IMR-90 (cell line): ENCODE data around the gene TUBB4A. TPM values are rescaled to one million over a fixed set of nuclear protein-coding genes. Genes with fewer than 3 reads are reported as not detected.

Experiments used
- ATAC-seq: fragments of 200-7000 bp; cut with Tn5 transposase; 2 replicates; pipeline ENCODE4 v1.9.1; 2020; ENCODE audit warnings: low read depth, mild to moderate bottlenecking, moderate library complexity
- BruUV-seq: library from RNA; stranded (reverse); fragments of 400-500 nt; replicated peaks from 2 replicates; lab custom pipeline; 2021; lab: Mats Ljungman, UMichigan
- CTCF ChIA-PET: fragments of 300-600 bp; formaldehyde crosslinking; extraction: SDS; loops from one replicate; lab custom pipeline; 2021; ENCODE audit warnings: antibody characterized with exemption; lab: Yijun Ruan, JAX
- POLR2A ChIA-PET: fragments of 300-600 bp; sonication (Branson Sonifier 250); formaldehyde crosslinking; loops from one replicate; lab custom pipeline; 2022; ENCODE audit warnings: antibody characterized with exemption; ENCODE audit not compliant: unreplicated experiment; lab: Charles Lee
- DNase-seq: peaks from one replicate; pipeline ENCODE4 v3.0.0; 2013
- H2AFZ ChIP-seq: replicated peaks from 2 replicates; pipeline ENCODE3; 2013; ENCODE audit warnings: low read length, mild to moderate bottlenecking; ENCODE audit not compliant: poor library complexity
- H2AK5ac ChIP-seq: 2 replicates; pipeline ENCODE4 v1.6.1; 2013; ENCODE audit warnings: low read depth, low read length, inconsistent platforms
- H2AK9ac ChIP-seq: replicated peaks from 2 replicates; pipeline ENCODE3; 2013; ENCODE audit warnings: mild to moderate bottlenecking, low read depth, low read length, moderate library complexity; ENCODE audit not compliant: poor library complexity
- H2BK120ac ChIP-seq: 2 replicates; pipeline ENCODE4 v1.6.1; 2013; ENCODE audit warnings: low read depth, low read length, inconsistent platforms
- H2BK15ac ChIP-seq: 3 replicates; pipeline ENCODE4 v1.6.1; 2013; ENCODE audit warnings: low read depth, low read length, inconsistent platforms
- H2BK20ac ChIP-seq: 2 replicates; pipeline ENCODE4 v1.6.1; 2013; ENCODE audit warnings: low read depth, mild to moderate bottlenecking, inconsistent platforms, low read length, moderate library complexity
- H2BK5ac ChIP-seq: 2 replicates; pipeline ENCODE4 v1.6.1; 2013; ENCODE audit warnings: mild to moderate bottlenecking, low read depth, low read length, inconsistent platforms; ENCODE audit not compliant: poor library complexity, severe bottlenecking
- H3K14ac ChIP-seq: replicated peaks from 2 replicates; pipeline ENCODE4 v1.6.1; 2013; ENCODE audit warnings: low read depth, low read length, inconsistent platforms
- H3K18ac ChIP-seq: 2 replicates; pipeline ENCODE4 v1.6.1; 2013; ENCODE audit warnings: low read depth, low read length, control low read depth
- H3K23ac ChIP-seq: 2 replicates; pipeline ENCODE4 v1.6.1; 2013; ENCODE audit warnings: low read depth, low read length, inconsistent platforms
- H3K27ac ChIP-seq: 2 replicates; pipeline ENCODE4 v1.5.1; 2013; ENCODE audit warnings: mild to moderate bottlenecking, control low read depth, low read length; ENCODE audit not compliant: insufficient read depth
- H3K27me3 ChIP-seq: 2 replicates; pipeline ENCODE4 v1.6.1; 2013; ENCODE audit warnings: low read length; ENCODE audit not compliant: control insufficient read depth, insufficient read depth
- H3K36me3 ChIP-seq: 2 replicates; pipeline ENCODE4 v1.6.1; 2013; ENCODE audit warnings: low read length, mixed read lengths; ENCODE audit not compliant: control insufficient read depth, insufficient read depth
- H3K4ac ChIP-seq: 2 replicates; pipeline ENCODE4 v1.6.1; 2013; ENCODE audit warnings: low read depth, low read length, inconsistent platforms
- H3K4me1 ChIP-seq: 2 replicates; pipeline ENCODE4 v1.6.1; 2013; ENCODE audit warnings: low read length, mixed read lengths; ENCODE audit not compliant: control insufficient read depth, insufficient read depth
- H3K4me2 ChIP-seq: 2 replicates; pipeline ENCODE4 v1.6.1; 2013; ENCODE audit warnings: low read depth, mild to moderate bottlenecking, control low read depth, low read length, moderate library complexity
- H3K4me3 ChIP-seq: 2 replicates; pipeline ENCODE4 v1.5.1; 2013; ENCODE audit warnings: low read depth, mild to moderate bottlenecking, control low read depth, low read length, moderate library complexity; ENCODE audit not compliant: insufficient read depth
- H3K56ac ChIP-seq: 2 replicates; pipeline ENCODE4 v1.6.1; 2013; ENCODE audit warnings: low read length, inconsistent platforms; ENCODE audit not compliant: insufficient read depth; ENCODE audit errors: extremely low read depth
- H3K79me1 ChIP-seq, 2 experiments: 2 replicates each; pipeline ENCODE4 v1.6.1; 2013; ENCODE audit warnings: low read length in 2 of 2, inconsistent platforms in 1 of 2, low read depth in 1 of 2
- H3K9ac ChIP-seq: 2 replicates; pipeline ENCODE4 v1.6.1; 2013; ENCODE audit warnings: low read depth, low read length, control low read depth
- H3K9me1 ChIP-seq: 2 replicates; pipeline ENCODE4 v1.6.1; 2013; ENCODE audit warnings: low read length, inconsistent platforms; ENCODE audit not compliant: insufficient read depth
- H3K9me3 ChIP-seq: 2 replicates; pipeline ENCODE4 v1.6.1; 2013; ENCODE audit warnings: low read length; ENCODE audit not compliant: control insufficient read depth, insufficient read depth
- H4K20me1 ChIP-seq: 2 replicates; pipeline ENCODE4 v1.6.1; 2013; ENCODE audit warnings: low read length, inconsistent platforms; ENCODE audit not compliant: insufficient read depth
- H4K5ac ChIP-seq: 2 replicates; pipeline ENCODE4 v1.6.1; 2013; ENCODE audit warnings: mild to moderate bottlenecking, low read depth, low read length, control low read depth
- H4K8ac ChIP-seq, 2 experiments: 2 replicates each; pipeline ENCODE4 v1.6.1; 2013; ENCODE audit warnings: low read depth in 2 of 2, low read length in 2 of 2, control low read depth in 1 of 2, inconsistent platforms in 1 of 2
- H4K91ac ChIP-seq: 2 replicates; pipeline ENCODE4 v1.6.1; 2013; ENCODE audit warnings: low read depth, low read length, inconsistent platforms; ENCODE audit not compliant: insufficient read depth
- BHLHE40 ChIP-seq: fragments of 150-350 bp; IDR thresholded peaks from 2 replicates; pipeline ENCODE4 v1.6.1; 2016; ENCODE audit warnings: mild to moderate bottlenecking, low read depth, low read length
- CEBPB ChIP-seq: IDR thresholded peaks from 2 replicates; pipeline ENCODE4 v1.6.1; 2012; ENCODE audit warnings: low read depth, low read length, improper control_type of control experiment
- CHD1 ChIP-seq: IDR thresholded peaks from 2 replicates; pipeline ENCODE4 v1.6.1; 2012; ENCODE audit warnings: low read depth, low read length, improper control_type of control experiment
- ELK1 ChIP-seq: fragments of 150-350 bp; IDR thresholded peaks from 2 replicates; pipeline ENCODE4 v1.6.1; 2016; ENCODE audit warnings: low read depth, mild to moderate bottlenecking, low read length, moderate library complexity, borderline replicate concordance
- FOS ChIP-seq: fragments of 150-350 bp; IDR thresholded peaks from 2 replicates; pipeline ENCODE4 v1.6.1; 2016; ENCODE audit warnings: low read depth, low read length
- MAFK ChIP-seq: IDR thresholded peaks from 2 replicates; pipeline ENCODE4 v1.6.1; 2012; ENCODE audit warnings: low read depth, low read length, improper control_type of control experiment
- MAZ ChIP-seq: IDR thresholded peaks from 2 replicates; pipeline ENCODE4 v1.6.1; 2012; ENCODE audit warnings: low read depth, mild to moderate bottlenecking, low read length, improper control_type of control experiment, moderate library complexity, borderline replicate concordance
- MXI1 ChIP-seq: IDR thresholded peaks from 2 replicates; pipeline ENCODE4 v1.6.1; 2012; ENCODE audit warnings: low read depth, mild to moderate bottlenecking, low read length, moderate library complexity, borderline replicate concordance
- NFE2L2 ChIP-seq: fragments of 150-350 bp; IDR thresholded peaks from 2 replicates; pipeline ENCODE4 v1.6.1; 2016; ENCODE audit warnings: low read depth, mild to moderate bottlenecking, low read length
- POLR2A ChIP-seq: IDR thresholded peaks from 2 replicates; pipeline ENCODE4 v1.6.1; 2012; ENCODE audit warnings: mild to moderate bottlenecking, low read depth, low read length
- RAD21 ChIP-seq: IDR thresholded peaks from 2 replicates; pipeline ENCODE4 v1.6.1; 2012; ENCODE audit warnings: low read length, improper control_type of control experiment
- RCOR1 ChIP-seq: IDR thresholded peaks from 2 replicates; pipeline ENCODE4 v1.6.1; 2012; ENCODE audit warnings: mild to moderate bottlenecking, low read length, improper control_type of control experiment; ENCODE audit not compliant: insufficient replicate concordance
- RFX5 ChIP-seq: IDR thresholded peaks from 2 replicates; pipeline ENCODE4 v1.8.0; 2012; ENCODE audit warnings: low read depth, mild to moderate bottlenecking, low read length, moderate library complexity
- SMC3 ChIP-seq: fragments of 150-350 bp; IDR thresholded peaks from 2 replicates; pipeline ENCODE4 v1.6.1; 2016; ENCODE audit warnings: low read depth, mild to moderate bottlenecking, antibody characterized with exemption, low read length, moderate library complexity
- WGBS, 2 experiments: methylation state at CpG; one replicate each; pipeline versions ENCODE4 v1.1.5 to v1.1.7; 2013; ENCODE audit warnings: missing lambda C conversion rate in 2 of 2; ENCODE audit not compliant: insufficient read length in 1 of 2; ENCODE audit errors: extremely low coverage in 2 of 2; 5-methylcytosine and 5-hydroxymethylcytosine counted together
- dilution Hi-C: fragments of 300-500 bp; cut with HindIII; formaldehyde crosslinking; loops from one replicate; pipeline ENCODE4 v1.14.3; 2018; ENCODE audit warnings: low sequenced_read_pairs; ENCODE audit not compliant: unreplicated experiment
- in situ Hi-C: fragments of 300-500 bp; cut with MboI; formaldehyde crosslinking; loops from 3 replicates; pipeline ENCODE4 v1.14.3; 2019; ENCODE audit warnings: low sequenced_read_pairs, inconsistent platforms, mixed read lengths
- intact Hi-C: fragments of 100-400 bp; cut with micrococcal nuclease; formaldehyde crosslinking; loops from 2 replicates; pipeline ENCODE4 v1.10.0; 2022
- polyA plus RNA-seq, 3 experiments: library from polyadenylated mRNA; depleted of rRNA; stranded (reverse); fragments of >200 nt; gene quantifications; 2 replicates each; pipeline ENCODE4 v1.2.3, GENCODE V29; 2012; ENCODE audit warnings: low replicate concordance in 1 of 3
- total RNA-seq: library from RNA; depleted of rRNA; stranded (reverse); fragments of >200 nt; gene quantifications from 2 replicates; pipeline ENCODE4 v1.2.3, GENCODE V29; 2012
- TF ChIP-seq, protein P1 (sequence below): fragments of 150-350 bp; IDR thresholded peaks from 2 replicates; pipeline ENCODE4 v1.6.1; 2017; ENCODE audit warnings: mild to moderate bottlenecking, antibody characterized with exemption, low read length, low read depth
- TF ChIP-seq, protein P2 (sequence below): conservative IDR thresholded peaks from 2 replicates; pipeline ENCODE4 v1.5.1; 2012; ENCODE audit warnings: mild to moderate bottlenecking, low read depth, low read length, improper control_type of control experiment

TUBB4A gene
- total and polyA plus RNA-seq, 2 of the 4 experiments (the other 2 are of a cell fraction): not detected

DNA sequence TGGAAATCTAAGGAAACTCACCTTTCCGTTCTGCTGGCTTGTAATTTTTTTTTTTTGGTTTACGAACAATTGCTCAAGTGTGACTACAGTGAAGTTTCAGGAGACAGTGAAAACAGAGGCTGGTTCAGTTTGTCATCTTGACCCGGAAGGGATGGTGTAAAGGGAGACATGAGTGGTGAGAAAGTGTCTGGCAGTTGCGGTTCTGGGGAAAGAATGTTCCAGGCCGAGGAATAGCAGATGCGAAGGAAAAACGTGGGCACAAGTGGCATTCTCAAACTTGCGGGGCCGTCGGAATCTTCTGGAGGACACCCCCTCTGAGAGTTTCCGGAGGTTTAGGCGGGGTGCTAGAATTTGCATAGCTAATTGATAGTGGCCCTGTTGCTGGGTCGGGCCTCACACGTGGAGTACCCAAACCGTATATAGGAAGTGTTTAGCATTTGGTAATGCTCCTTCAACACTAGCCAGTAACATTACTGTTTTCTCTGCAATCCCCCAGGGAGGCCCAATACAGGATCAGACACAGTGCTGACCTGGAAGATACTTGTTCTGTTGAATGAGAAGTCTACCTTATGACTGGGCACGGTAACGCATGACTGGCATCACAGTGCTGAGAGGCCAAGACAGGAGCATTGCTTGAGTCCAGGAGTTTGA, 25.9 kb upstream of the TUBB4A start:
- Histone ChIP-seq H3K36me3 (no peaks in the 10 kb centered on the region), H3K4me1 (no peaks in the 10 kb centered on the region), H2AK5ac (no peak overlapping the region), H3K56ac (no peak overlapping the region), H3K9me3 (no peaks in the 10 kb centered on the region), H3K4ac (no peak overlapping the region), H3K79me1 (no peaks in the 10 kb centered on the region), H4K8ac (no peak overlapping the region), H2BK120ac (no peak overlapping the region), H3K4me3 (no peak overlapping the region), H3K9me1 (no peaks in the 10 kb centered on the region), H3K14ac (no peak overlapping the region), H3K9ac (no peak overlapping the region), H4K91ac (no peak overlapping the region), H3K18ac (no peak overlapping the region), H2BK20ac (no peak overlapping the region), H3K27ac (no peak overlapping the region), H2BK15ac (no peak overlapping the region), H2AFZ (no peak overlapping the region), H2BK5ac (no peak overlapping the region), H3K4me2 (no peak overlapping the region), H4K20me1 (no peaks in the 10 kb centered on the region), H3K23ac (no peak overlapping the region), H3K27me3 (peaks cover 15% of the 10 kb centered on the region; the same call in 1 of the 2 replicates), H2AK9ac (no peak overlapping the region), H4K5ac (no peak overlapping the region)
- intact Hi-C loops (no loop called here), in situ Hi-C loops (no loop called here), dilution Hi-C loops (no loop called here)
- TF ChIP-seq RAD21 (no peak), MXI1 (no peak), CEBPB (no peak), CHD1 (no peak), MAFK (no peak), FOS (no peak), POLR2A (no peak), RFX5 (no peak), MAZ (no peak), RCOR1 (no peak), NFE2L2 (no peak), ELK1 (no peak), SMC3 (no peak), BHLHE40 (no peak)
- TF ChIP-seq, protein P1, sequence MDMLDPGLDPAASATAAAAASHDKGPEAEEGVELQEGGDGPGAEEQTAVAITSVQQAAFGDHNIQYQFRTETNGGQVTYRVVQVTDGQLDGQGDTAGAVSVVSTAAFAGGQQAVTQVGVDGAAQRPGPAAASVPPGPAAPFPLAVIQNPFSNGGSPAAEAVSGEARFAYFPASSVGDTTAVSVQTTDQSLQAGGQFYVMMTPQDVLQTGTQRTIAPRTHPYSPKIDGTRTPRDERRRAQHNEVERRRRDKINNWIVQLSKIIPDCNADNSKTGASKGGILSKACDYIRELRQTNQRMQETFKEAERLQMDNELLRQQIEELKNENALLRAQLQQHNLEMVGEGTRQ: no peak
- TF ChIP-seq, protein P2, sequence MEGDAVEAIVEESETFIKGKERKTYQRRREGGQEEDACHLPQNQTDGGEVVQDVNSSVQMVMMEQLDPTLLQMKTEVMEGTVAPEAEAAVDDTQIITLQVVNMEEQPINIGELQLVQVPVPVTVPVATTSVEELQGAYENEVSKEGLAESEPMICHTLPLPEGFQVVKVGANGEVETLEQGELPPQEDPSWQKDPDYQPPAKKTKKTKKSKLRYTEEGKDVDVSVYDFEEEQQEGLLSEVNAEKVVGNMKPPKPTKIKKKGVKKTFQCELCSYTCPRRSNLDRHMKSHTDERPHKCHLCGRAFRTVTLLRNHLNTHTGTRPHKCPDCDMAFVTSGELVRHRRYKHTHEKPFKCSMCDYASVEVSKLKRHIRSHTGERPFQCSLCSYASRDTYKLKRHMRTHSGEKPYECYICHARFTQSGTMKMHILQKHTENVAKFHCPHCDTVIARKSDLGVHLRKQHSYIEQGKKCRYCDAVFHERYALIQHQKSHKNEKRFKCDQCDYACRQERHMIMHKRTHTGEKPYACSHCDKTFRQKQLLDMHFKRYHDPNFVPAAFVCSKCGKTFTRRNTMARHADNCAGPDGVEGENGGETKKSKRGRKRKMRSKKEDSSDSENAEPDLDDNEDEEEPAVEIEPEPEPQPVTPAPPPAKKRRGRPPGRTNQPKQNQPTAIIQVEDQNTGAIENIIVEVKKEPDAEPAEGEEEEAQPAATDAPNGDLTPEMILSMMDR: no peak
- 75% methylated on average over 5 of the region's 17 CpGs; no CpG with 5 or more reads in 1 of the 2 experiments for WGBS, 2 experiments
- no TSS peak for BruUV-seq
- ChIA-PET CTCF (no interaction called here), POLR2A (no interaction called here)
- ATAC-seq: no peak
- no peak for DNase-seq
